ENCODE data around the gene DENND4B.
"Not testable (repeated sequence)": the region's sequence is repeated elsewhere in the genome, so short reads cannot be mapped to it uniquely, and the experiment has no call there.

Gene DENND4B

DNA sequence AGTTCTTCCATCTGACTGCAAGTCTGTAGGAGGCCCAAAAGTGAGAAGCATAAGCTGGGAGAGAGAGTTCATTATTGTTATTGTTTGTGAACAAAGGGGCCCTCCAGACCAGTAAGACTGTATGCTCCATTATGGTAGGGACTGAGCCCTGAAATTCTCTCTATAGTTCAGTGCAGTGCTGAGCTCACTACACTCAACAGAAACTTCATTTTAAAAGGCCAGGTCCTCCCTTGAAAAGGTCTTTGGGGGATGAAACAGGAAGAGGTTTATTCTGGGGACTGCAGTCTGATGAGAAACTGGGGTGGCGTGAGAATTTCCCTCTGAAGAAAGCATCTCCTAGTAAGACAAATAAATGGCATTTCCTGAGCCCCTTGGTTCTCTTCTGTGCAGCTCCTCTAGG, 18.3 kb downstream of the DENND4B start:
- no peak for DNase-seq (ENCODE audit: low read depth)

DNA sequence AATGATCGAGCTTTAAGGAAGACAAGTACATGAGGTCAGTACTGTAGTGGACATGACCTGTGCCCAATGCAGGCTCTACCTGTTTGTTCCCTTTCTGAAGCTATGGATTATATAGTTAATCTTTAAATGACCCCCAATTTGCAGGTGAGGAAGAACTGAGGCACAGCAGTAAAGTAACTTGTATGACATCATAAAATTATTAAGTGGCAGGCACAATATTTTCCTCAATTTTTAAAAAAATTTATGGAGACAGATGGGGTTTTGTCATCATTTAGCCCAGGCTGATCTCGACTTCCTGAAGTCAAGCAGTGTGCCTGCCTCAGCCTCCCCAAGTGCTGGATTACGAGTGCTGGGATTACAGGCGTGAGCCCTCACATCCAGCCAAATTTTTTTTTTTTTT, 20.1 kb downstream of the DENND4B start:
- no peak for DNase-seq (ENCODE audit: low read depth)

DNA sequence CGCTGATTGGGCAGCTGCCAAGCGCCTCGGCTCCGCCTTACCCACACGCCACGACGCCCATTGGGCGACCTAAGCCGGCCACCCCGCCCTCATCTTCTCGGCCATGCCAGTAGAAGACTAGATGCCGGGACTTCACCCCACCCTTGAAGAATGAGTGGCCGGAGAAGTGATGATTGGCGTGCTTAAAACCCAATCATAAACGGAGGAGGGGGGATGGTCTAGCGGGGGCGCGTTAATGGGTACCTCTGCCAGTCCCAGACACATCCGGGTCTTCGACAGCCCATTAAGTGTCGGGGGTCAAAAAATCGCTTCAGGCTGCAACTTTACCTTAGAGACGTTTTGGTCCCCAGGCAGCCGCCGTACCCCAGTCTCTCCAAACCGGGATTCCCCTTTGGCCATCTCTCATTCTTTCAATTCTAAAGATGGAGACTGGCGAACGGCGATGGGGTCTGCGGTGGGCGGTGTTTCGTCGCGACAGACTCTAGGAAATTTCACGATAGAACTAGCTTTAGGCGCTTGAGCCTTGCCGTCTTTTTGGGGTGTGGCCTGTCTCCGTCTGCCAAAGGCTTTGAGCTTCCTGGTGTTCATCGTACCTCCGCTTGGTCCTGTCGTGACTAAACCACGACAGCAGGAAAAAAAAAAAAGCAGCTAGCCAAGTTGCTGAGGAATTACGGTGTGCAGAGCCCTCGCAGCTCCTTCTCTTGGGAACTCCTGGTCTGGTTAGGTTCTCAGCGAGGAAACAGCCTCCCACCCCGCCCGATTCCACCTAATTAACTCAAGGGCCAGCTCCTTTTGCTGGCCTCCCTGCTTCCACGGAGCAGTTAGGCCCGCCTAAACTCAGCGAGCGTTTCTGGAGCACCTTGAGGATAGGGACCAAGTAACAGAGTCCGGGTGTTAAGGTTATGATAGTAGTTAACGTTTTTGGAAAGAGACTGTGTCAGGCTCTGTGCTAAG, 23.3 kb downstream of the DENND4B start, which contains the start of gene GATAD2B:
Gene GATAD2B (minus strand): TSS at position 1 of the 954 bp plus-strand sequence. CDS start 94,625 bp downstream, outside the sequence.
- DNase-seq (ENCODE audit: low read depth), result peak; percentile 98

DNA sequence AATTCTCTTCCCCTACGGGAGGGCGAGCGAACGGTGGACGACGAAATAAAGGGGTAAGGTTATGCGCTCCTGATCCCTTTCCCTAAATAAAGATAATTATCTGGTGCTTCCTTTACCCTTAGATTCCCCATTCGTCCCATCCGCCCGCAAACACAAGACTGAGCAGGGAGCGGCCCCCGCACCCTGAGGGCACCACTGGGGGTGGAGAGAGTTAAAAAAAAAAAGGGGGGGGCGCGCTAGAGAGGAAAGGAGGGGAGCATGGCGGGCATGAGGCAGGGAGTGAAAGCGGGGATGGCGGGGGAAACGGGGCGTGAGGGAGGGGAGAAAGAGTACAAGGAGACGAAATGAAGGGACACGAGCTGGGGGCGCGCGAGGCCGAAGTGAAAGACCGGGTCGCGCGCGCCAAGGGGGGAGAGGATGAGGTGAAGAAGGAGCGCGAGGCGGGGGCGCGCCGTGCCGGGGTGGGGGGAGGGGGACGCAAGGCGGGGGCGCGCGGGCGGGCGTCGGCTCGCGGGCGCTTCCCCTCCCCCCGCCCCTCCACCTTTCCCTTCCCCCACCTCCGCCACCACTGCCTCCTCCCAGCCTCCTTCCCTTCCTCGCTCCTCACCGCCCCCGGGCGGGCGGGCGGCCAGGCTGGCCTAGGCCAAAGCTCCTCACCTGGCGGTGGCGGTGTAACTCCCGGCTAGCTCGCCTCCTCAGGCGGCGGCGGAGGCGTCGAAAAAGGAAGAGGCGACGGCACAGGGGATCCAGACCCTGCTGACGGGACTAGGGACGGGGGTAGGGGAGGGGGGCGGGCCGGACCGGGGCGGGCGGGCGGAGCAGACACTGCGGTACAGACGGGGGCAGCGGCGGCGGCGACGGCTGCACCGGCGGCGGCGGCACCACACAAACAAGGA, 24.2 kb downstream of the DENND4B start:
- DNase-seq (ENCODE audit: low read depth), result no peak

DNA sequence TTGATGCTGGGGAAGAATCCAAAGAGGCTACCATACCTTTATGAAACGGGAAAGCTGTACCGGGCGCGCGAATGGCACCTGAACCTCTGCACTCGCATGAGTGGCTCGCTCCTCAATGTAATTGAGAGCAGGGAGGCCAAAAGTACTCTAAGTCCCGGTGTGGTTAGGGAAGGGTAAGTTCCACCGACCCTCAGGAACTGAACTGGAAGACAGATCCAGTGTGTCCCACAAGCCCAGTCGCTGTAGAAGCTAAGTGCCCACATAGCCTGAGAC, 24.8 kb downstream of the DENND4B start:
- no peak for DNase-seq (ENCODE audit: low read depth)

DNA sequence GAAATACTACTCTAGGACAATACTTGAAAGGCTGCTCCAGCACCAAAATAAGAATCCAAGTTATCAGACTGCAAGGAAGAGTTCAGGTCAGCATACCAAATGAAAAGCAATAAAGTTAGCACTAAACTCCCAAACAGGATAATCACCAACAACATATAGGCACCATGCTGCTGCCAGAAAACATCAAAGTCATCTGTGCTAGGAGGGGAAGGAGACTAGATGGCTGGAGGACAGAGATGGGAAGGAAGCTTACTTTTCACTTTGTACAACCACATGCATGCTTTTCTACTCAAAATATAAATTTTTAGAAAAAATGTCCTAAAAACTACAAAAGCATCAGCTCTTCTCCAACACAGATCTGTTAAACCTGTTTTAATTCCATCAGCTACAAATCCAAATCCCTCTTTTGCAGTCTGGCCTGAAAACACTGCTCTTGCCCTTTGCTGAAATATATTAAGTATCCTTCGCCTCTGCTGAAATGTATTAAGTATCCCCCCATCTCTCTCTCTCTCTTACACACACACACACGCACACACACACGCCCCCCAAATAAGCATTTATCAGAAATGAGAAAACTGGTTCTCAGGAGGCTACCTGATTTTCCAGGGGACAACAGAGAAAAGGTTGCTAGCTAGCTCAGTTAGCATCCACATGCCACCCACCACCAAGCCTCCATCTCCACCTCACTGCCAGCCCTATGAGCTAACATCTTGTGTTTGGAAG, 25.3 kb downstream of the DENND4B start:
- DNase-seq (ENCODE audit: low read depth), result no peak

DNA sequence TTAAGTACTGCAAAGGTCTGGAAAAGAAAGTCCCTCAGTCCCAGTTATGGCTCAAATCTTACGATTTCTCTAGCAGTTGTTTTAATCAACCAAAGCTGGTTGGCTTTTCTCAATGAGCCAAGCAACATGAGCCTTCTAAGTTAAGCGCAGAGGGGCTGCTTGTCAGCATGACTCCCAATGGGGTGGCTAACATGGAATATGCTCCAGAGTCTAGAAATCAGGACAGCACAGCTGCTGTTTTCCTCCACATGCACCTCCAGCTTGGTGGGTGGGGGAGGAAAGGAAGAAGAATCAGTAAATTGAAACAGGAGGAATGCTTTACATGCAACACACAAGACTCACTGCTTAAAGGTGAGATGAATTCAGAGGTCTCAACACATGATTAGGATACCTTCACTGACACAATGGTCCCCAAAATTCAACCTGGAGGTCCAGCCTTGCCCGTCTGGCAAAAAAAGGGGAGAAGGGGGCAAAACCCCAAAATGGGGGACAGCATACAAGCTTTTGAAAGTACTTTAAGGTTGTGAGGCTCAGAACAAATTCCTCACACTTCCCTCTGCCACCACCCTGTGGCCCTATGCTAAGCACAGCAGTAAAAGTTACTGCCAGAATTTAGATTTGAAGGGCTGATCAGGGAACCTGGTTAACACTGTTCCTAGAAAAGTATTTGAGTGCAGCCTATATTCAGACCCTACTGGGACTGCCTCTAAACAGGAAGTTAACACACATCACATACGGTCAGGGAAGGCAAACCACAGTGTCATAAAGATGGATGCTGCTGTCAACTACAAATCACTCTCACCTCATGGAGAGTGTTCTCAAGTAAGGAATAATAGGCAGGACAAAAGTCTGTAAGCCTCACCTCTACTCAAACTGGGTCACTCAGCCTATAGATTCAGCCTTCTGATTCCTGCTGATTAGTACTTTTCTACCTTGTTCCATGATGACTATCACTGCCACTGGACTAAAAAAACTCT, 26.4 kb downstream of the DENND4B start:
- no peak for DNase-seq (ENCODE audit: low read depth)

DNA sequence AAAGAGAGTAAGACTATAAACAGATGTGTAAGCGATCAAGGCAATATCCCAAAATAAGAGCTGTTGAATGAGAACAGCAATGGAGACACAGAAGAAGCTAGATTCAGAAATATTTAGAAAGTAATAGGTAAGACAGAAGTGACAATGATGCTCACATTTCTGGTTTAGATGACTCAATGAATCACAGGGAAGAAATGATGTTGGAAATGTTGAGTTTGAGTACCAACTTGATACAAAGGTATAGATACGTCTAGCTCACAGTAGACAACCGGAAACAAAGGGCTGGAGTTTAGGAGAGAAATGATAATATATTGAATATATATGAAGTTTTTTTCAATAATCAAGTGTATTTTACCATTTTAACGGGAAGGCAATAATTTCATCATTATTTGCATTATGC, 30.2 kb downstream of the DENND4B start:
- no peak for DNase-seq (ENCODE audit: low read depth)

DNA sequence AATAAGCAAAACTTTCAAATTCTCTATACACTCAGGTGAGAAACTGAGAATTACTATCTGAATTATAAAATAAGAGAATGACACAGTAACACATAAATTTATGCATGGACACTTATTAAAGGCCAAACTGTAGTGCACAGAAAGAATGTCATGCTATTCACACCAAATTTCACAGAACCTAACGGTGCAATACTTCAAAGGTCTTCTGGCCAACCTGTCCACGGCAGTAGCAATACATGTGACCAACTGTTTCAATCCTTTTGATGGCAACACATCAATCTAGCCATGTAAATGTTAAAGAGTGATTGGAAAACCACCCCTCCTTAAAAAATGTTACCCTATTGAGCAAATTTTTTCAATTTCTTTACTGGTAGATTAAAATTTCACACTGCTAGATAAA, 34.2 kb downstream of the DENND4B start:
- DNase-seq (ENCODE audit: low read depth), result no peak

DNA sequence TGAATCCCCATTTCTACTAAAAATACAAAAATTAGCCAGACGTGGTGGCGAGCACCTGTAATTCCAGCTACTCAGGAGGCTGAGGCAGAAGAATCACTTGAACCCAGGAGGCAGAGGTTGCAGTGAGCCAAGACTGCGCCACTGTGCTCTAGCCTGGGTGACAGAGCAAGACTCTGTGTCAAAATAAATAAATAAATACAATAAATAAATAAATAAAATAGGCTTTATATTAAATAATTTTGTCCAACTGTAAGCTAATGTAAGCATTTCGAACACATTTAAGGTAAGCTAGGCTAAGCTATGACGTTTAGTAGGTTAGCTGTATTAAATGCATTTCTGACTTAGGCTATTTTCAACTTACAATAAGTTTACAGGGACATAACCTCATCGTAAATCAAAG, 36.0 kb downstream of the DENND4B start:
- not testable (repeated sequence) for DNase-seq (ENCODE audit: low read depth)

DNA sequence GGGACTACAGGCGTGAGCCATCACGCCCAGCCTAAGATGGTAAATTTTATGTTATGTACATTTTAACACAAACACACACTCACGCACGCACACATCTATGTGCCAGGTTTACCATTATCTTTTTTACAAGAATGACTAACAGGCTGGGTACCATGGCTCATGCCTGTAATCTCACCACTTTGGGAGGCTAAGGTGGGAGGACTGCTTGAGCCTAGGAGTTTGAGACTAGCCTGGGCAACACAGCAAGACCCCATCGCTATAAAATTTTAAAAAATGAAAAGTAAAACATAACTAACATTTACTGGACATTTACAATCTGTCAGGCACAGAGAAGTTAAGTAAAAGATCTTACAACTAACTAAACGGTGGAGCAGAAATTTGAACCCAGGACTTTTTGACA, 38.4 kb downstream of the DENND4B start:
- DNase-seq (ENCODE audit: low read depth), result no peak

DNA sequence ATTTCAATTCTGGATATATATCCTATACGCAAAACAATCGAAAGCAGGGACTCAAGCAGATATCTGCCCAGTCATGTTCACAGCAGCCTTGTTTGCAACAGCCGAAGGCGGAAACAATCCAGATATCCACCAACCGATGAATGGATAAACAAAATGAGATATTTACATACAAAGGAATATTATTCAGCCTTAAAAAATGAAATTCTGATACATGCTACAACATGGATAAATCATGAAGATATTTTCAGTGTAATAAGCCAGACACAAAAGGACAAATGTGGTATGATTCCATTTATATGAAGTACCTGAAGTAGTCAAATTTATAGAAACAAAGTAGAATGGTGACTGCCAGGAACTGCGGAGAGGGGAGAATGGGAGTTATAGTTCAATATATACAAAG, 39.4 kb downstream of the DENND4B start:
- DNase-seq (ENCODE audit: low read depth), result no peak

DNA sequence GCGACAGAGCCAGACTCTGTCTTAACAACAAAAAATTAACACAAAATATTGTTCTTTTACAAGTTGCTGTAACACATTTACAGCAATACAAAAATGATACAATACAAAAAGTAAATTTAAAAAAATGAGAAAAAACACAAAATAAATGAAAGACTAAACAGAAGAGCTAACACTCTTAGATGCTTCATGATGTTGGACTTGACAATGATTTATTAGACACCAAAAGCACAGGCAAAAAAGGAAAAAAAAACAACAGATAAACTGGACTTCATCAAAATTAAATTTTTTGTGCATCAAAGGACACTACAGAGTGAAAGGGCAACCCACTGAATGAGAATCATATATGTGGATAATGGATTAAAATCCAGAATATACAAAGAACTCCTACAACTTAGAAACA, 40.1 kb downstream of the DENND4B start:
- DNase-seq (ENCODE audit: low read depth), result no peak

DNA sequence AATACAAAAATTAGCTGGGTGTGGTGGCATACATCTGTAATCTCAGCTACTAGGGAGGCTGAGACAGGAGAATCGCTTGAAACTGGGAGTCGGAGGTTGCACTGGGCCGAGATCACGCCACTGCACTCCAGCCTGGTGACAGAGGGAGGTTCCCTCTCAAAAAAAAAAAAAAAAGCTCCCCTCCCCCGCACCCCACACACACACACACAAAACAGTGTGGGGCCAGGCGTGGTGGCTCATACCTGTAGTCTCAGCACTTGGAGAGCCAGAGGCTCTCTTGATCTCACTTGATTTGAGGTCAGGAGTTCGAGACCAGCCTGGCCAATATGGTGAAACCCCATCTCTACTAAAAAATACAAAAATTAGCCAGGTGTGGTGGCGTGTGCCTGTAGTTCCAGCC, 40.6 kb downstream of the DENND4B start:
- DNase-seq (ENCODE audit: low read depth), result not testable (repeated sequence)

DNA sequence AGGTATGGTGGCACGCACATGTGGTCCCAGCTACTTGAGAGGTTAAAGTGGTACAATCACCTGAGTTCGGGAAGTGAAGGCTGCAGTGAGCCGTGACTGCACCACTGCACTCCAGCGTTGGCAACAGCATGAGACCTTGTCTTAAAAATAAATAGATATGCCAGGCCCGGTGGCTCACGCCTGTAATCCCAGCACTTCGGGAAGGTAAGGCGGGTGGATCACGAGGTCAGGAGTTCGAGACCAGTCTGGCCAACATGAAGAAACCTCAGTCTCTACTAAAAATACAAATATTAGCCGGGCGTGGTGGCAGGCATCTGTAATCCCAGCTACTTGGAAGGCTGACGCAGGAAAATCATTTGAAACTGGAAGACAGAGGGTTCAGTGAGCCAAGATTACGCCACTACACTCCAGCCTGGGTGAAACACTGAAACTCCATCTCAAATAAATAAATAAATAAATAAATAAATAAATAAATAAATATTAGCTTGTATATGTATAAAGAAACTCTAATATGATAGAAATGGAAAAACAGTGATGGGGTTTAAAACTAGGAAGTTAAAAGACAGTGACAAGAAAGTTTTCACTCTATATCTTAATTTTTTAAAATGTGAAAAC, 42.6 kb downstream of the DENND4B start:
- DNase-seq (ENCODE audit: low read depth), result no peak

DNA sequence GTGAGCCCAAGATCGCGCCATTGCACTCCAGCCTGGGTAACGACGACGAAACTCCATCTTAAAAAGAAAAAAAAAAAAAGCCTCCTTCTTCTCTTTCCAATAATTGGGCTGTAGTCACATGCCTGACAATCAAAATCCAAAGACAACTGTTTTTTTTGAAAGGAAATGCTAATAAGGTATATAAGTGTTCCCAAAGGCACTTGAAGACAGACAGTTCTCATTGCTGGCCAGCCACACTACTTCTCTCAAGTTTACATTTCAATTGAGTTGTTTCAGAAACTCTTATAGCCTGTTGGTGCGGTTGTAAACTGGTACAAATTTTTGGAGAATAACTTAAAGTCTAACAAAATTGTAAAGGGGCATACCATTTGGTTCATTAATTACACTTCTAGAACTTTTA, 47.0 kb downstream of the DENND4B start:
- no peak for DNase-seq (ENCODE audit: low read depth)

DNA sequence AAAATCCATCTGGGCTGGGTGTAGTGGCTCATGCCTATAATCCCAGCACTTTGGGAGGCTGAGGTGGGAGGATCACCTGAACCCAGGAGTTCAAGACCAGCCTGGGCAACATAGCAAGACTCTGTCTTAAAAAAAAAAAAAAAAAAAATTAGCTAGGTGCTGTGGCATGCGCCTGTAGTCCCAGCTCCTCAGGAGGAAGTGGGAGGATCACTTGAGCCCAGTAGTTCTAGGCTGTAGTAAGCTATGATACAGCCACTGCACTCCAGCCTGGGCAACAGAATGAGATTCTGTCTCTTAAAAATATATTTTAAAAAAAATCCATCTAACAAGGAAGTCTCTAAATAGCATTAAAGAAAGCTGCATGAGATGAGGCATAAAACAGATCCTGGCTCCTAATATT, 50.7 kb downstream of the DENND4B start:
- DNase-seq (ENCODE audit: low read depth), result not testable (repeated sequence)

DNA sequence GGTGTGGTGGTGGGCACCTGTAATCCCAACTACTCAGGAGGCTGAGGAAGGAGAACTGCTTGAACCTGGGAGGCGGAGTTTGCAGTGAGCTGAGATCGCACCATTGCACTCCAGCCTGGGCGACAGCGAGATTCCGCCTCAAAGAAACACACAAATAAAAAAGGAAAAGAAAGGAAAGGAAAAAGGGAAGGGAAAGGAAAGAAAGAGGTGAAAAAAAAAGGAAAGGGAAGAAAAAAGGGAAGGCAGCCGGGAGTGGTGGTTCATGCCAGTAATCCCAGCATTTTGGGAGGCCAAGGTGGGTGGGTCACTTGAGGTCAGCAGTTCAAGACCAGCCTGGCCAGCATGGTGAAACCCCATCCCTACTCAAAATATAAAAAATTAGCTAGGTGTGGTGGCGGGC, 55.5 kb downstream of the DENND4B start:
- not testable (repeated sequence) for DNase-seq (ENCODE audit: low read depth)

DNA sequence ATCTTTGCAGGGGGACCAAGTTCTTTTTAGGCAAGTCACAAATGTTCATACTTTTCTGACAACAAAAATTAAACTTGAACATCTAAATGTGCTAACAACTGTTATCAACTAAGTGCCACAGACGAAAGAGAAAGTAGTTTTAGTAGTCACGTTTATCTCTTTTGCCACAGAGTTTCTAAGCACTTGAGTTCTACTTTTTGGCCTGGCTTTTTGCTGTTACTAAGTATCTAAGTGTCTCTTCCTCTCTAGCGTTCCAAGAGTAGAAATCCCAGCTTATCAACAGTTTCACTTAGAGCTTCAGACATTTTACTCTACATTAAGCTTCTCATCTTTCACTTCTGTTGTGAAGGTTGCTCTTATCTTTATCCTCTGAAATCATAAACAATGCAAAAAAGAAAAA, 58.0 kb downstream of the DENND4B start:
- no peak for DNase-seq (ENCODE audit: low read depth)

DNA sequence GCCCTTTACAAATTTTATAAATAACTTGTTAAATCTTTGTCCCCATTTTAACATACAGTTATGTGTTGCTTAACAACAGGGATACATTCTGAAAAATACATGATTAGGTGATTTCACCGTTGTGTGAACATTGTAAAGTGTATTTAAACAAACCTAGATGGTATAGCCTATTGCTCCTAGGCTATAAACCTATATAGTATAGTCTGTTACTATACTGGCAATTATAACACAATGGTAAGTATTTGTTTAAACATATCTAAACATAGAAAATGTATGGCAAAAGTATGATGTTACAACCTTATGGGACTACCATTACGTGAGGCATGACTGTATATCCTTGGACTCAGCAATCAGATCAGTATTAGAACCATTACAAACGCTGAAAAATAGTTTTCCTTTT, 60.4 kb downstream of the DENND4B start:
- no peak for DNase-seq (ENCODE audit: low read depth)

DNA sequence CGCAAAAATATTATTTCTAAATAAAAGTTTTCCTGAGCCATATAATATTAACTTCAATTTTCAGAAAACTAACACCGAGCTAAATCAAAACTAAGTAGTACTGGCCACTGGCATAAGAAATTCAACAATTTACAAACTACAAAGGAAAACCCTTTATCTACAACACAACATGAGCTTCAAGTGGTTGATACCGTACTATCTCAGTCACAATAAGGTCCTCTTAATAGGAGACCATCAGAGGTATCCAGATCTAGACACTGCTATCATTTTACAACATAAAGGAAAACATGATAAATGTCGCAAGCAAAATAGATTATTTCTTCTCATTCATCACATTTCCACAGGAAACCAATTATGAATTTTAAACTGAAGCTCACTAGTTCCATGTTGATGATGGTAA, 63.3 kb downstream of the DENND4B start:
- DNase-seq (ENCODE audit: low read depth), result no peak
